ENCODE results near the gene IRF6.

- no peak for TF ChIP-seq POLR2A (IDR thresholded peaks at IDR 0.05)
- no peak for TF ChIP-seq CTCF (IDR thresholded peaks at IDR 0.05)
These were observed 38.2 kb downstream of the IRF6 start for GRCh38 chr1:209767706-209768105.
